ENCODE results near the gene SDSL. TPM values are rescaled to one million over a fixed set of nuclear protein-coding genes. Genes with fewer than 3 reads are reported as not detected.
A peak's percentile ranks its signal among the peaks of the same experiment; 100 is the strongest.

Gene SDSL
- total and polyA plus RNA-seq, 2 of the 13 experiments (the other 11 are each of a cell fraction or from before 2014, with no cell fraction given): 1.2 to 1.7 TPM

GRCh38 chr12:113418213-113418879 is 3.8 kb upstream of the SDSL start (continued):
- TF ChIP-seq, protein P1, sequence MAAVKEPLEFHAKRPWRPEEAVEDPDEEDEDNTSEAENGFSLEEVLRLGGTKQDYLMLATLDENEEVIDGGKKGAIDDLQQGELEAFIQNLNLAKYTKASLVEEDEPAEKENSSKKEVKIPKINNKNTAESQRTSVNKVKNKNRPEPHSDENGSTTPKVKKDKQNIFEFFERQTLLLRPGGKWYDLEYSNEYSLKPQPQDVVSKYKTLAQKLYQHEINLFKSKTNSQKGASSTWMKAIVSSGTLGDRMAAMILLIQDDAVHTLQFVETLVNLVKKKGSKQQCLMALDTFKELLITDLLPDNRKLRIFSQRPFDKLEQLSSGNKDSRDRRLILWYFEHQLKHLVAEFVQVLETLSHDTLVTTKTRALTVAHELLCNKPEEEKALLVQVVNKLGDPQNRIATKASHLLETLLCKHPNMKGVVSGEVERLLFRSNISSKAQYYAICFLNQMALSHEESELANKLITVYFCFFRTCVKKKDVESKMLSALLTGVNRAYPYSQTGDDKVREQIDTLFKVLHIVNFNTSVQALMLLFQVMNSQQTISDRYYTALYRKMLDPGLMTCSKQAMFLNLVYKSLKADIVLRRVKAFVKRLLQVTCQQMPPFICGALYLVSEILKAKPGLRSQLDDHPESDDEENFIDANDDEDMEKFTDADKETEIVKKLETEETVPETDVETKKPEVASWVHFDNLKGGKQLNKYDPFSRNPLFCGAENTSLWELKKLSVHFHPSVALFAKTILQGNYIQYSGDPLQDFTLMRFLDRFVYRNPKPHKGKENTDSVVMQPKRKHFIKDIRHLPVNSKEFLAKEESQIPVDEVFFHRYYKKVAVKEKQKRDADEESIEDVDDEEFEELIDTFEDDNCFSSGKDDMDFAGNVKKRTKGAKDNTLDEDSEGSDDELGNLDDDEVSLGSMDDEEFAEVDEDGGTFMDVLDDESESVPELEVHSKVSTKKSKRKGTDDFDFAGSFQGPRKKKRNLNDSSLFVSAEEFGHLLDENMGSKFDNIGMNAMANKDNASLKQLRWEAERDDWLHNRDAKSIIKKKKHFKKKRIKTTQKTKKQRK (IDR thresholded peaks at IDR 0.05; ENCODE audit: low read length): no peak
- TF ChIP-seq ZKSCAN5 (CRISPR knock-in tag; IDR thresholded peaks at IDR 0.05) (no peak), ZFP1 (CRISPR knock-in tag; IDR thresholded peaks at IDR 0.05) (no peak), ZNF841 (CRISPR knock-in tag; IDR thresholded peaks at IDR 0.05; ENCODE audit: borderline replicate concordance) (no peak), ZNF160 (CRISPR knock-in tag; IDR thresholded peaks at IDR 0.05) (no peak), HDAC1 (CRISPR knock-in tag; IDR thresholded peaks at IDR 0.05) (peak; percentile 44; the same call in 1 of the 2 replicates), ISL2 (CRISPR knock-in tag; IDR thresholded peaks at IDR 0.05) (peak; percentile 33; the same call in 1 of the 2 replicates), ZNF383 (CRISPR knock-in tag; IDR thresholded peaks at IDR 0.05; ENCODE audit: borderline replicate concordance) (no peak), THAP9 (CRISPR knock-in tag; IDR thresholded peaks at IDR 0.05; ENCODE audit: borderline replicate concordance) (no peak), RXRB (CRISPR knock-in tag; IDR thresholded peaks at IDR 0.05; ENCODE audit: borderline replicate concordance) (peak; percentile 86), ZIK1 (CRISPR knock-in tag; IDR thresholded peaks at IDR 0.05; ENCODE audit: borderline replicate concordance, low read depth) (no peak), ZNF773 (CRISPR knock-in tag; IDR thresholded peaks at IDR 0.05; ENCODE audit: borderline replicate concordance) (no peak), SALL2 (CRISPR knock-in tag; IDR thresholded peaks at IDR 0.05) (peak; percentile 40; the same call in 1 of the 2 replicates), TFAP4 (IDR thresholded peaks at IDR 0.05; ENCODE audit: borderline replicate concordance, low read depth) (no peak), KDM3A (CRISPR knock-in tag; IDR thresholded peaks at IDR 0.05; ENCODE audit: low read depth) (no peak), PHF20 (CRISPR knock-in tag; IDR thresholded peaks at IDR 0.05) (no peak), IKZF4 (CRISPR knock-in tag; IDR thresholded peaks at IDR 0.05; ENCODE audit: borderline replicate concordance, low read depth, not compliant biosample characterization) (no peak), RAD21 (CRISPR knock-in tag; IDR thresholded peaks at IDR 0.05) (no peak), ZNF329 (CRISPR knock-in tag; IDR thresholded peaks at IDR 0.05; ENCODE audit: low read depth) (no peak), RFXAP (CRISPR knock-in tag; IDR thresholded peaks at IDR 0.05; ENCODE audit: borderline replicate concordance) (0 out of 2 replicates have a peak, but pooled peaks have one; percentile 11), ZNF768 (CRISPR knock-in tag; IDR thresholded peaks at IDR 0.05) (peak; percentile 99), ZNF567 (CRISPR knock-in tag; IDR thresholded peaks at IDR 0.05; ENCODE audit: borderline replicate concordance) (no peak)
